ENCODE results near the gene DDX20.
A peak's percentile ranks its signal among the peaks of the same experiment; 100 is the strongest.

Gene DDX20, protein sequence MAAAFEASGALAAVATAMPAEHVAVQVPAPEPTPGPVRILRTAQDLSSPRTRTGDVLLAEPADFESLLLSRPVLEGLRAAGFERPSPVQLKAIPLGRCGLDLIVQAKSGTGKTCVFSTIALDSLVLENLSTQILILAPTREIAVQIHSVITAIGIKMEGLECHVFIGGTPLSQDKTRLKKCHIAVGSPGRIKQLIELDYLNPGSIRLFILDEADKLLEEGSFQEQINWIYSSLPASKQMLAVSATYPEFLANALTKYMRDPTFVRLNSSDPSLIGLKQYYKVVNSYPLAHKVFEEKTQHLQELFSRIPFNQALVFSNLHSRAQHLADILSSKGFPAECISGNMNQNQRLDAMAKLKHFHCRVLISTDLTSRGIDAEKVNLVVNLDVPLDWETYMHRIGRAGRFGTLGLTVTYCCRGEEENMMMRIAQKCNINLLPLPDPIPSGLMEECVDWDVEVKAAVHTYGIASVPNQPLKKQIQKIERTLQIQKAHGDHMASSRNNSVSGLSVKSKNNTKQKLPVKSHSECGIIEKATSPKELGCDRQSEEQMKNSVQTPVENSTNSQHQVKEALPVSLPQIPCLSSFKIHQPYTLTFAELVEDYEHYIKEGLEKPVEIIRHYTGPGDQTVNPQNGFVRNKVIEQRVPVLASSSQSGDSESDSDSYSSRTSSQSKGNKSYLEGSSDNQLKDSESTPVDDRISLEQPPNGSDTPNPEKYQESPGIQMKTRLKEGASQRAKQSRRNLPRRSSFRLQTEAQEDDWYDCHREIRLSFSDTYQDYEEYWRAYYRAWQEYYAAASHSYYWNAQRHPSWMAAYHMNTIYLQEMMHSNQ

GRCh38 chr1:111755331-111756123 lies at the start of gene DDX20:
DDX20 (plus strand) TSS chr1:111755901; CDS start chr1:111755925, 24 bp downstream.
- peak; percentile 68 for DNase-seq (ENCODE audit: low spot score)

GRCh38 chr1:111706921-111707320 lies 48.8 kb upstream of the DDX20 start:
- no peak for DNase-seq (ENCODE audit: low spot score)

DNA sequence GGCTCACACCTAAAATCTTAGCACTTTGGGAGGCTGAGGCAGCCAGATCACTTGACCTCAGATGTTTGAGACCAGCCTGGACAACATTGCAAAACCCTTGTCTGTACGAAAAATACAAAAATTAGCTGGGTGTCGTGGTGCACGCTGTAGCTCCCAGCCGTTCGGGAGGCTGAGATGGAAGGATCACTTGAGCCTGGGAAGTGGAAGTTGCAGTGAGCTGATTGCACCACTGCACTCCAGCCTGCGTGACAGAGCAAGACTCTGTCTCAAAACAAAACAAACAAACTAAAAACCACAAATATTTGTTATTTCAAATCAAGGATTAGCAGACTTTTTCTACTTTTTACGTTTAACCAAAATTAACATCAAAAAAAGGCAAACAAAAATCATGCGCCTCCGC lies 47.8 kb upstream of the DDX20 start:
- no peak for DNase-seq (ENCODE audit: low spot score)

DNA sequence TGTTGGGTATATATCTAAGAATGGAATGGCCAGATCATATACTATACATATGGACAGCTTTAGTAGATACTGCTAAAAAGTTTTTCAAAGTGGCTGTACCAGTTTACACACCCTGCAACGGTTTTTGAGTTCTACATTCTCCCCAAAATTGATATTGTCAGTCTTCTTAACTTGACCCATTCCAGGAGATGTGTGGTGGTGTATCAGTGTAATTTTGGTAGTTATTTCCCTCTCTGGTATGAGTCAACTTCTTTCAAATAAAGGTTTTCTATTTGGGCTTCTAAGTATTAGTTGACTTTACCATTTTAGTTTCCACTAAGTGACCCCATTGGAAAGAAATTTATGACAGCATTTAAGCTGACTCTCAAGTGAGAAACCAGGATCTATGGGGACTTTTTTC lies 45.7 kb upstream of the DDX20 start:
- no peak for DNase-seq (ENCODE audit: low spot score)

- DNase-seq (ENCODE audit: low spot score): no peak
Observed at GRCh38 chr1:111716333-111716732, 39.4 kb upstream of the DDX20 start.

DNA sequence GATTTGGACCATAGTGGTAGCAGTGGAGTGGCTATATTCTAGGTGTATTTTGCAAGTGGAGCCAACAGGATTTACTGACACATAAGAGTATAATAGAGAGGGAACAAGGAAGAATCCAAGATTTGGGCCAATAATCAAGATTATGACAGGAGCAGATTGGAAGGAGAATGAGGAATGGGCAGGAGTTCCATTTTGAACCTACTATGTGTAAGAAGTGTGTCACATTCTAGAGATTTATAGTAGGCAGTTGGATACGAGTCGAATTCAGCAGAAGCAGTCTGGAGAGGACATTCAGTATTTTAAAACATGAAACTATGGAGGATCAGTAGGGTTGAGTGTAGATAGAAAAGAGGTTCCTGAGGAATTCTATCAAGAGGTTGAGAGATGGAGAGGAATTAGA lies 38.3 kb upstream of the DDX20 start:
- DNase-seq (ENCODE audit: low spot score): no peak

DNA sequence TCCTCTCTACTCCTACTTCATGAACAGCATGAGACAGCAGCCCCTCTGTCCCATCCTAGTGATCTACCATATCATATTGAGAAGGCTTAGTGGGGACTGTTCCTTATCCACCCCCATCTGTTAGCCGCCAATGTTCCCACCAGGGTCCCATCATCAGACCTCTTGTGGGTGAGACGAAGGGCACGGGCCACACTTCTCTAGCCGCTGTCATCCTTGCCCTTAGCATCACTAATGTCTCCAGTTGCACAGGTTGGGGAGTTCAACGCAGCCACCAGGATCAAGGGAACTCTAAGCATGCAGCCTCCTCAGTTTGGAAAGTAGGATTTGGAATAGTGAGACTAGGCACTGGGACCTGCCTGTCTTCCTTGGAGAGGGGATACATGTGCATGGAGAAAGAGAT lies 36.6 kb upstream of the DDX20 start:
- DNase-seq (ENCODE audit: low spot score): no peak

GRCh38 chr1:111719674-111720132 lies 36.0 kb upstream of the DDX20 start:
- DNase-seq (ENCODE audit: low spot score): no peak

DNA sequence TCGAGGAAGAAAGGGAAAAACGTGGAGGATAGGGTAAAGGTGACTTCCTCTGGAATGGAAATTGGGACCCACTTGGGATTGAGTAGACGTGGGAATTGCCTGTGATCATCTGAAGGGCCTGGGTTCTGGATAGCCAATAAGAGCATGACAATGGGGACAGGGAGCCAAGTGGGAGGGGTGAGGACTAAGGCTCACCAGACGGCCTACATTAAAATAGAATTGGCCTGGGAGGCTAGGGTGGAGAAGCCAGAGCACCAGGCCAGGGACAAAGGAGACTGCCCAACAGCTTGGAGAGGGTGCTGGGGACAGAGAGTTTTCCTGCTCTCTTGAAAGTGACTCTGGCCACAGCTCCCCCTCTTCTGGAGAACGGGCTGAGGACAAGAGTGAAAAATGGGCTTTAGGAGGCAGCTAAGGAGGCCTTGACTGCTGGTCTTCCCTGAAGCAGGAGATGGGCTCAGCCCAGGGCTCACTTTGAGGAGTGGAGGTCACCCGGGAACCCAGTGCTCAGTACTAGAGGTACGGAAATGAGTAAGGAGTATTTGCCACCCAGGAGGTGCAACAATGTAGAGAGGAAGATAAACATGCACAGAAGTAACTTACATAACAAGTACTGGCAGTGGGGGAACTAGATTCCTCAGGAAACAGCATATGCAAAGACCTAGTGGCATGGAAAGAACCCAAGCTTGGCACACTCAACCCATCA lies 35.3 kb upstream of the DDX20 start:
- DNase-seq (ENCODE audit: low spot score): no peak

- no peak for DNase-seq (ENCODE audit: low spot score)
Observed at GRCh38 chr1:111720977-111721786, 34.5 kb upstream of the DDX20 start.

- no peak for DNase-seq (ENCODE audit: low spot score)
Observed at GRCh38 chr1:111723091-111723806, 32.5 kb upstream of the DDX20 start.

DNA sequence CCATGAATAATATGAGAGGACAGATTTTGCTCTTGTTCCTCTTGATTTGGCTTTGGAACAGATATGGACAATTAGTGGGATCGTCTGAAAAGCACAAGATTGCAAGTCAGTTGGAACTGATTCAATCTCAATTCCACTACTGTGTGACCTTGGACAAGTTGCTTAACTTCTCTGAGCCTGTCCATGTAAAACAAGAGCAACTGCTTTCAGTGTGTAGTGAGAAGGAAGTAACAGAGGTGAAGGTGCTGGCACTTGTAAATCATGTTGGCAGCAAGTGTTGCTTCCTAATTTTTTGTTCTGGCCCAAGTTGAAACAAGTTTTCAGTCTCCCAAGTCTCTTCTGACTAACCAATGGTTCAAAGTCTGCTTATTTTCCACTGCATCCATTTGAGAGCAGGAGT lies 31.8 kb upstream of the DDX20 start:
- DNase-seq (ENCODE audit: low spot score): no peak

GRCh38 chr1:111725192-111725591 lies 30.5 kb upstream of the DDX20 start:
- no peak for DNase-seq (ENCODE audit: low spot score)

- DNase-seq (ENCODE audit: low spot score): no peak
Observed at GRCh38 chr1:111727056-111727455, 28.6 kb upstream of the DDX20 start.

GRCh38 chr1:111729271-111729921 lies 26.3 kb upstream of the DDX20 start:
- DNase-seq (ENCODE audit: low spot score): no peak

GRCh38 chr1:111729946-111730681 lies 25.6 kb upstream of the DDX20 start:
- DNase-seq (ENCODE audit: low spot score): no peak

DNA sequence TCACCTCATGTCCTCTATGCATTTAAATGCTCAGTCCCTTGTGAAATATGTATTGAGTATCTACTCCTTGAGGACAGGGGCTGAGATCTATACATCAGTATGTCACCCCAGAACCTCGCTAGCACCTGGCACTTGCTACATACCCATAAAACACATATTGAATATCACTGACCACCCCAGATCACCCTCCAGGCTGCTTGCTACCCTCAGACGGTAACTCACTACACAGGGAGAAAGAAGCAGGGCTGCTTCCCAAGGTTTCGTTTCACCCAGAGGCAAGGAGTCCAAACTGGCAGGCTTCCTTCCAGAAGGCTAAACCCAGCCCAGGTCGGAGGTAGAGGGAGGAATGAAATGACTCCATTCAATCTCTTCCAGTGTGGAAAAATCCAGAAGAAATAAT lies 25.0 kb upstream of the DDX20 start:
- no peak for DNase-seq (ENCODE audit: low spot score)

DNA sequence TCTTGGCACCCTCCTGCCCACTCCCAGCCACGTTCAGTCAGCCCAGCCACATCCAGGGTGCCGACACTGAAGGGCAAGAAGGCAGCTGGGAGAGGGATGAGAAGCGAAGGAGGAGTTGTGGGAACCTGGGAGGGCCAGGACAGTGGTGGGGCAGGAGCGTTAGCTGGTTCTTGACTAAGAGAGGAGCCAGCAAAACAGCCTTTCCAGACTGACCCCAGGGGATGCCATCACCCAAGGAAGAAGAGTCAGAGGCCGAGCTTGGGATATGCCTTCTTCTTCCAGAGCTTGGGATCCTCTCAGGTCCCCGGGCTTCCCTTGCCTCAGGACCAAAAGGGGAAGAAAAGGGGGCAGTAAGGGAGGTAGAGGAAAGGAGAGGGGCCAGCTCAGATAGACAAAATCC lies 23.7 kb upstream of the DDX20 start:
- no peak for DNase-seq (ENCODE audit: low spot score)

- no peak for DNase-seq (ENCODE audit: low spot score)
Observed at GRCh38 chr1:111732718-111733117, 23.0 kb upstream of the DDX20 start.
